ENCODE measurements around the gene VAV3.
A peak's percentile ranks its signal among the peaks of the same experiment; 100 is the strongest.

Gene VAV3

GRCh38 chr1:107620753-107621152 is 344.2 kb downstream of the VAV3 start:
- peaks cover 11% of the 10 kb centered on the region for H3K9me3 Mint-ChIP-seq
- H3K27ac Mint-ChIP-seq, result peak overlapping the region; percentile 3
- H3K27me3 Mint-ChIP-seq, result no peaks in the 10 kb centered on the region
- H3K4me1 Mint-ChIP-seq, result peaks cover 7% of the 10 kb centered on the region
- H3K4me3 Mint-ChIP-seq, result no peak overlapping the region
- ATAC-seq, result peak; percentile 75
- H3K36me3 Mint-ChIP-seq, result peaks cover 53% of the 10 kb centered on the region

- Mint-ChIP-seq H3K4me1 (peaks cover 7% of the 10 kb centered on the region), H3K36me3 (peaks cover 76% of the 10 kb centered on the region), H3K27ac (no peak overlapping the region)
These were observed 346.4 kb downstream of the VAV3 start for GRCh38 chr1:107618539-107618938.

GRCh38 chr1:107617921-107618320 is 347.1 kb downstream of the VAV3 start:
- Mint-ChIP-seq H3K27ac (no peak overlapping the region), H3K4me1 (peaks cover 6% of the 10 kb centered on the region), H3K9me3 (peaks cover 17% of the 10 kb centered on the region), H3K4me3 (peak overlapping the region; percentile 22), H3K36me3 (peaks cover 81% of the 10 kb centered on the region), H3K27me3 (no peaks in the 10 kb centered on the region)
- no peak for ATAC-seq

More at GRCh38 chr1:107618539-107618938, 346.4 kb downstream of the VAV3 start:
- Mint-ChIP-seq H3K4me3 (no peak overlapping the region), H3K27me3 (no peaks in the 10 kb centered on the region), H3K9me3 (peaks cover 14% of the 10 kb centered on the region)
- ATAC-seq, result no peak

GRCh38 chr1:107617456-107617855 is 347.5 kb downstream of the VAV3 start:
- H3K27me3 Mint-ChIP-seq, result no peaks in the 10 kb centered on the region
- H3K9me3 Mint-ChIP-seq, result peaks cover 18% of the 10 kb centered on the region

GRCh38 chr1:107609808-107610207 is 355.2 kb downstream of the VAV3 start:
- ATAC-seq, result no peak
- no peak overlapping the region for H3K4me3 Mint-ChIP-seq

More at GRCh38 chr1:107617456-107617855, 347.5 kb downstream of the VAV3 start:
- no peak for ATAC-seq
- H3K36me3 Mint-ChIP-seq, result peaks cover 81% of the 10 kb centered on the region
- H3K27ac Mint-ChIP-seq, result no peak overlapping the region
- H3K4me1 Mint-ChIP-seq, result peaks cover 1% of the 10 kb centered on the region
- no peak overlapping the region for H3K4me3 Mint-ChIP-seq

GRCh38 chr1:107604825-107605224 is 360.2 kb downstream of the VAV3 start:
- ATAC-seq, result no peak
- no peak overlapping the region for H3K4me3 Mint-ChIP-seq
- H3K9me3 Mint-ChIP-seq, result peaks cover 3% of the 10 kb centered on the region
- H3K36me3 Mint-ChIP-seq, result peaks cover 39% of the 10 kb centered on the region
- H3K27me3 Mint-ChIP-seq, result no peaks in the 10 kb centered on the region
- no peak overlapping the region for H3K27ac Mint-ChIP-seq
- no peaks in the 10 kb centered on the region for H3K4me1 Mint-ChIP-seq

More at GRCh38 chr1:107609808-107610207, 355.2 kb downstream of the VAV3 start:
- Mint-ChIP-seq H3K27me3 (no peaks in the 10 kb centered on the region), H3K36me3 (peaks cover 50% of the 10 kb centered on the region), H3K27ac (no peak overlapping the region), H3K9me3 (peaks cover 12% of the 10 kb centered on the region), H3K4me1 (no peaks in the 10 kb centered on the region)

DNA sequence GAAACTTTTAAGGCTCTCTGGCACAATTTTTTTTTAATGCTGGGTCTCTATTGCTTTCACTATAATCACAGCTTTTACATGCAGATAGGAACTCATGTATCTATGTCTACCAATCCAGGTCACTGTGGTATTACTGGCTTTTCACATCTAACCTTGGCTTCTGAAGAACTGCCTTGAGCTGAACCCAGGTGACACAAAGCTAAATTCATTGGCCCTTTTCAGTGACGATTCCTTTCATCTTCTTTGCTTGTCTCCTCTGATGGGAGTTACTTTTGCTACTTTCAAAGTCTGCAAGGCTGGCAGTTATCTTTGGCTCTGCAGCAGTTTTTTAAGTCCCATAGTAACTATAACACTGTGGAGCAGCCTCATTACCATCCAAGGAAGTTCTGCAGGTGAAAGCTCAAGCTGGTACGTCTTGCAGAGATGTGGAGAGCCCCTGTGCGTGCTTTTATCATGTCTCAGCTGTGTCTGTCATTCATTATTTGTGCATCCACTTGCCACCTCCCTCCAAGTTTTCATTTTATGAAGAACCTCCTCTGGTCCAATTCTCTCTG is 364.3 kb downstream of the VAV3 start:
- H3K36me3 Mint-ChIP-seq, result peaks cover 32% of the 10 kb centered on the region
- no peaks in the 10 kb centered on the region for H3K27me3 Mint-ChIP-seq
- H3K4me1 Mint-ChIP-seq, result no peaks in the 10 kb centered on the region
- H3K4me3 Mint-ChIP-seq, result no peak overlapping the region
- no peaks in the 10 kb centered on the region for H3K9me3 Mint-ChIP-seq
- no peak overlapping the region for H3K27ac Mint-ChIP-seq
- ATAC-seq, result no peak

- peaks cover 31% of the 10 kb centered on the region for H3K36me3 Mint-ChIP-seq
- no peaks in the 10 kb centered on the region for H3K27me3 Mint-ChIP-seq
These were observed 365.8 kb downstream of the VAV3 start for GRCh38 chr1:107599220-107599619.

GRCh38 chr1:107597290-107597689 is 367.7 kb downstream of the VAV3 start:
- H3K4me1 Mint-ChIP-seq, result no peaks in the 10 kb centered on the region
- H3K9me3 Mint-ChIP-seq, result no peaks in the 10 kb centered on the region
- H3K36me3 Mint-ChIP-seq, result peaks cover 30% of the 10 kb centered on the region
- H3K4me3 Mint-ChIP-seq, result no peak overlapping the region
- ATAC-seq, result no peak
- H3K27me3 Mint-ChIP-seq, result no peaks in the 10 kb centered on the region
- H3K27ac Mint-ChIP-seq, result no peak overlapping the region

More at GRCh38 chr1:107599220-107599619, 365.8 kb downstream of the VAV3 start:
- Mint-ChIP-seq H3K27ac (no peak overlapping the region), H3K4me1 (no peaks in the 10 kb centered on the region), H3K9me3 (no peaks in the 10 kb centered on the region), H3K4me3 (no peak overlapping the region)
- no peak for ATAC-seq

GRCh38 chr1:107594536-107594935 is 370.4 kb downstream of the VAV3 start:
- H3K4me1 Mint-ChIP-seq, result peaks cover 11% of the 10 kb centered on the region
- no peak overlapping the region for H3K4me3 Mint-ChIP-seq
- no peak overlapping the region for H3K27ac Mint-ChIP-seq
- no peaks in the 10 kb centered on the region for H3K9me3 Mint-ChIP-seq
- no peaks in the 10 kb centered on the region for H3K27me3 Mint-ChIP-seq
- H3K36me3 Mint-ChIP-seq, result peaks cover 28% of the 10 kb centered on the region
- ATAC-seq, result no peak

DNA sequence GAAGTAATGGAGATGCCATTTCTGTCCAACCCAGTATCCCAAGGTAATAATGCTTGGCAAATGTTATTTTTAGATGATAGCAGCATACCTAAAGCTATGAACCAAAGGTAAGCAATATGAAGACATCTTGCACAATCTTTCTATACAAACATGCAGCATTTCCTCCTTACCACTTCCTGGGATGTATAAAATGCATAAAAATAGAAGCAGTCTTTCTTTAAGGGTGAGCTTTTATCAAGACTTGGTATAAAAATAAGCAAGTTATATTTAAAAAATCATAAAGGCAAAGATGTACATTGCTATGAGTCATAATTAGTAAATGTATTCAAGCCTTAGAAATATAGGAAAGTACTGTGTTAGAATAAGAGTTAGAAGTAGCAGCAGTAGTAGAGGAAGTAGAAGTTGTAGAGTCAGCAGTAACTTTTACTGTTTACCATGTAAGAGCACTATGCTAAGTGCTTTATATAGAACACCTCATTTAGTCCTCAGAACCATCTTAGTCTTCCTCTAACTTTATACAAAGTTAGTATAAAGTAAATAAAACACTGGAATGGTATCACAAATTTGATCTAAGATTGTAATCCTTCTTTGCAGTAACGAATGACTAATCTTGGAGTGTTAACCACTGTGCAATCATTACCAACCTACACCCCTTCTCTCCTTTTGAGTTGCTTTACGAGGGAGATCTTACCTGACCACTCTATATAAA is 371.3 kb downstream of the VAV3 start:
- Mint-ChIP-seq H3K4me1 (peaks cover 11% of the 10 kb centered on the region), H3K27me3 (no peaks in the 10 kb centered on the region), H3K36me3 (peaks cover 22% of the 10 kb centered on the region), H3K27ac (no peak overlapping the region), H3K9me3 (no peaks in the 10 kb centered on the region), H3K4me3 (no peak overlapping the region)
- ATAC-seq, result no peak

GRCh38 chr1:107590900-107591622 is 373.9 kb downstream of the VAV3 start:
- Mint-ChIP-seq H3K4me1 (peaks cover 11% of the 10 kb centered on the region), H3K4me3 (no peak overlapping the region), H3K9me3 (no peaks in the 10 kb centered on the region), H3K36me3 (peaks cover 44% of the 10 kb centered on the region), H3K27ac (peak overlapping the region; percentile 4), H3K27me3 (no peaks in the 10 kb centered on the region)
- ATAC-seq, result peak; percentile 84

DNA sequence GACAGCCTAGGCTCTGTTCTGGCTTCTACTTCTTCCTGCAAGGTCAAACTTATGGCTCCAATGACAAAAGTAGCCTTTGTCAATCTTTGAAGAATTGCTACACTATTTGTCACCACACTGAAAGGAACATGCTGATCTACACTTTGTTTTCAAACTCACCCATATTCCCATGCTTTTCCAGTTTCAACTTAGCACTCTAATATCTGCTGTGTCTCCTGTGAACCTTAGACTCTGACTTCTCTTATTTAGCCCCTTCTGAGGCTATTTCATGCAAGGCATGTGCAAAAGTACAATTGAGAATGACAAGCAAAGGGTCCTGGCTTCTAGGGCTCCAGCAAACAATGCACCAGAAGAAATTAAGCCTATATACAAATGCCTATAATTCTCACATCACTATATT is 374.9 kb downstream of the VAV3 start:
- Mint-ChIP-seq H3K9me3 (peaks cover 3% of the 10 kb centered on the region), H3K36me3 (peaks cover 54% of the 10 kb centered on the region), H3K4me3 (no peak overlapping the region), H3K4me1 (peaks cover 11% of the 10 kb centered on the region), H3K27ac (no peak overlapping the region), H3K27me3 (no peaks in the 10 kb centered on the region)
- no peak for ATAC-seq

- H3K36me3 Mint-ChIP-seq, result peaks cover 51% of the 10 kb centered on the region
- ATAC-seq, result no peak
- H3K9me3 Mint-ChIP-seq, result peaks cover 3% of the 10 kb centered on the region
- no peak overlapping the region for H3K4me3 Mint-ChIP-seq
- H3K4me1 Mint-ChIP-seq, result peaks cover 11% of the 10 kb centered on the region
- H3K27ac Mint-ChIP-seq, result no peak overlapping the region
- no peaks in the 10 kb centered on the region for H3K27me3 Mint-ChIP-seq
These were observed 376.7 kb downstream of the VAV3 start for GRCh38 chr1:107588321-107588720.

GRCh38 chr1:107575226-107575625 is 389.8 kb downstream of the VAV3 start:
- no peak overlapping the region for H3K27ac Mint-ChIP-seq

More at GRCh38 chr1:107575226-107575625, 389.8 kb downstream of the VAV3 start:
- Mint-ChIP-seq H3K4me3 (no peak overlapping the region), H3K27me3 (no peaks in the 10 kb centered on the region), H3K4me1 (no peaks in the 10 kb centered on the region), H3K36me3 (peaks cover 46% of the 10 kb centered on the region), H3K9me3 (no peaks in the 10 kb centered on the region)
- no peak for ATAC-seq

Data from stimulated activated memory B cell treated with anti-CD40 and anti-IgM and Interleukin-4, amounts not matched to agents 10 μg/mL and 1 μg/mL and 100 μg/mL, for 72 hours (primary cell).